K562 (cell line): ENCODE data around the gene HSPA6. TPM values are rescaled to one million over a fixed set of nuclear protein-coding genes. Genes with fewer than 3 reads are reported as not detected.
"Not testable (repeated sequence)": the region's sequence is repeated elsewhere in the genome, so short reads cannot be mapped to it uniquely, and the experiment has no call there.

ENCODE experiments used
- ATAC-seq: fragments of 200-7000 bp; cut with Tn5 transposase; 3 replicates; pipeline ENCODE4 v1.9.1; 2020; ENCODE audit warnings: moderate library complexity
- BruUV-seq: library from RNA; stranded (reverse); fragments of 400-500 nt; replicated peaks from 2 replicates; lab custom pipeline; 2021; lab: Mats Ljungman, UMichigan
- CTCF ChIA-PET: fragments of 300-600 bp; formaldehyde crosslinking; extraction: SDS; loops from one replicate; lab custom pipeline; 2021; ENCODE audit warnings: low intra/inter-chr PET ratio; lab: Yijun Ruan, JAX
- POLR2A ChIA-PET: fragments of 300-600, 350-650 bp; sonication (Branson Sonifier 250); formaldehyde crosslinking; extraction: SDS; loops from one replicate; lab custom pipeline; 2021; ENCODE audit warnings: antibody characterized with exemption, inconsistent platforms; lab: Yijun Ruan, JAX
- DNase-seq, 4 experiments: peaks; one replicate each; pipeline versions ENCODE4 v3.0.0 to v3.0.0-alpha.2; 2011 to 2018; ENCODE audit warnings: low spot score in 3 of 4, mixed read lengths in 3 of 4; ENCODE audit errors: extremely low read depth in 1 of 4
- FAIRE-seq: peaks from 2 replicates; lab custom pipeline; 2011; peaks lifted over from hg19 to GRCh38; lab: Jason Lieb, UNC
- H2AFZ ChIP-seq: 2 replicates; pipeline ENCODE4 v1.6.0; 2011; ENCODE audit warnings: low read depth, low read length, control low read depth, inconsistent platforms
- H3K27ac ChIP-seq: fragments of 200-600 bp; 3 replicates; pipeline ENCODE4 v1.8.0; 2011; ENCODE audit warnings: low read depth, mild to moderate bottlenecking, control low read depth, inconsistent platforms, low read length, moderate library complexity, mixed read lengths; ENCODE audit errors: extremely low read depth
- H3K27me3 ChIP-seq, 2 experiments: fragments of 300-600 bp in 1 of 2; 2 replicates in 1 of 2; 3 replicates in 1 of 2; pipeline versions ENCODE4 v1.6.0 to v1.8.0; 2011; ENCODE audit warnings: inconsistent platforms in 2 of 2, low read length in 2 of 2, mild to moderate bottlenecking in 1 of 2, mixed read lengths in 1 of 2, moderate library complexity in 1 of 2; ENCODE audit not compliant: control insufficient read depth in 2 of 2, insufficient read depth in 2 of 2
- H3K36me3 ChIP-seq: fragments of 300-600 bp; 3 replicates; pipeline ENCODE4 v1.8.0; 2011; ENCODE audit warnings: mild to moderate bottlenecking, low read length, inconsistent platforms; ENCODE audit not compliant: control insufficient read depth, insufficient read depth
- H3K4me1 ChIP-seq, 2 experiments: fragments of 200-600 bp in 1 of 2; replicated peaks in 1 of 2; 2 replicates in 1 of 2; 3 replicates in 1 of 2; pipeline versions ENCODE4 v1.5.1 to v1.8.0; 2011; ENCODE audit warnings: inconsistent platforms in 2 of 2, low read length in 2 of 2, mild to moderate bottlenecking in 1 of 2, mixed read lengths in 1 of 2, moderate library complexity in 1 of 2; ENCODE audit not compliant: control insufficient read depth in 2 of 2, insufficient read depth in 2 of 2
- H3K4me2 ChIP-seq: 2 replicates; pipeline ENCODE4 v1.6.1; 2011; ENCODE audit warnings: low read length, control low read depth, inconsistent platforms, mixed read lengths; ENCODE audit not compliant: insufficient read depth
- H3K4me3 ChIP-seq: fragments of 200-600 bp; sonication (generic), shearing (Covaris generic); 2 replicates; pipeline ENCODE4 v1.5.1; 2016; ENCODE audit warnings: control low read depth, inconsistent platforms
- H3K79me2 ChIP-seq: fragments of 200-600 bp; 3 replicates; pipeline ENCODE4 v1.8.0; 2011; ENCODE audit warnings: low read length, inconsistent platforms; ENCODE audit not compliant: control insufficient read depth, insufficient read depth
- H3K9ac ChIP-seq, 2 experiments: 2 replicates each; pipeline versions ENCODE4 v1.6.0 to v1.6.1; 2011; ENCODE audit warnings: low read depth in 2 of 2, low read length in 2 of 2, control low read depth in 1 of 2, inconsistent platforms in 1 of 2, mild to moderate bottlenecking in 1 of 2, mixed read lengths in 1 of 2; ENCODE audit not compliant: insufficient read depth in 1 of 2
- H3K9me1 ChIP-seq: one replicate; pipeline ENCODE4 v1.6.0; 2011; ENCODE audit warnings: inconsistent platforms, mild to moderate bottlenecking, low read length, moderate library complexity; ENCODE audit not compliant: control insufficient read depth, insufficient read depth
- H3K9me3 ChIP-seq: replicated peaks from 2 replicates; pipeline ENCODE4 v1.5.1; 2011; ENCODE audit warnings: low read depth, low read length, inconsistent platforms; ENCODE audit not compliant: control insufficient read depth, insufficient read depth
- H4K20me1 ChIP-seq: replicated peaks from 2 replicates; pipeline ENCODE4 v1.6.1; 2011; ENCODE audit warnings: low read length, inconsistent platforms, mixed read lengths; ENCODE audit not compliant: control insufficient read depth, insufficient read depth
- ARNT ChIP-seq, 2 experiments: fragments of 450-650 bp; IDR thresholded peaks; 2 replicates each; pipeline ENCODE4 v1.6.1; 2016; ENCODE audit warnings: mild to moderate bottlenecking in 1 of 2
- CBX3 ChIP-seq, 2 experiments: IDR thresholded peaks; 1 replicate in 1 of 2; 2 replicates in 1 of 2; pipeline ENCODE4 v1.6.1; 2012; ENCODE audit warnings: inconsistent platforms in 2 of 2, low read length in 2 of 2, borderline replicate concordance in 1 of 2, control low read depth in 1 of 2
- CC2D1A ChIP-seq: fragments of 450-650 bp; IDR thresholded peaks from 2 replicates; pipeline ENCODE4 v1.6.1; 2017; ENCODE audit warnings: mild to moderate bottlenecking
- CREM ChIP-seq: IDR thresholded peaks from 2 replicates; pipeline ENCODE4 v1.6.1; 2014; ENCODE audit warnings: antibody characterized with exemption, low read depth
- HEY1 ChIP-seq: fragments of 250-450 bp; sonication (Bioruptor Pico); IDR thresholded peaks from 2 replicates; pipeline ENCODE4 v1.5.0; 2020; ENCODE audit warnings: mild to moderate bottlenecking, moderate library complexity, borderline replicate concordance
- HLTF ChIP-seq: fragments of 450-650 bp; IDR thresholded peaks from 2 replicates; pipeline ENCODE4 v1.6.1; 2016
- HNRNPLL ChIP-seq: fragments of 200-400 bp; formaldehyde crosslinking; IDR thresholded peaks from 2 replicates; pipeline ENCODE4 v1.6.1; 2017; ENCODE audit warnings: low read length, low read depth, mild to moderate bottlenecking; ENCODE audit not compliant: poor library complexity, severe bottlenecking
- MEF2D ChIP-seq: conservative IDR thresholded peaks from 2 replicates; pipeline ENCODE4 v1.6.1; 2016; ENCODE audit warnings: low read depth, missing genetic modification characterization, missing compliant biosample characterization
- NFRKB ChIP-seq: fragments of 450-650 bp; IDR thresholded peaks from 2 replicates; pipeline ENCODE4 v1.6.1; 2016; ENCODE audit warnings: low read depth
- PHB2 ChIP-seq: fragments of 450-650 bp; IDR thresholded peaks from 2 replicates; pipeline ENCODE4 v1.6.1; 2017; ENCODE audit warnings: low read depth
- POLR3G ChIP-seq: IDR thresholded peaks from 2 replicates; pipeline ENCODE4 v1.6.1; 2011; ENCODE audit not compliant: insufficient read length, insufficient replicate concordance; ENCODE audit errors: extremely low read depth
- RBFOX2 ChIP-seq: fragments of 200-400 bp; formaldehyde crosslinking; IDR thresholded peaks from 2 replicates; pipeline ENCODE4 v1.6.1; 2017; ENCODE audit warnings: low read depth, mild to moderate bottlenecking, low read length, moderate library complexity
- SMAD4 ChIP-seq: fragments of 250-450 bp; sonication (Bioruptor Pico); conservative IDR thresholded peaks from 2 replicates; pipeline ENCODE4 v1.8.0; 2021; ENCODE audit warnings: inconsistent platforms, mild to moderate bottlenecking, moderate library complexity
- ZBTB43 ChIP-seq: sonication (generic); formaldehyde crosslinking; IDR thresholded peaks from 2 replicates; pipeline ENCODE4 v1.8.0; 2023; ENCODE audit warnings: mild to moderate bottlenecking, missing genetic modification reagents
- WGBS: fragments of 100-300 bp; shearing (Covaris generic); methylation state at CpG from one replicate; pipeline ENCODE4 v1.1.6; 2016; ENCODE audit warnings: low coverage, mixed read lengths; ENCODE audit not compliant: insufficient coverage; ENCODE audit errors: missing lambda C conversion rate; 5-methylcytosine and 5-hydroxymethylcytosine counted together
- in situ Hi-C: fragments of 300-500 bp; cut with MboI; formaldehyde crosslinking; loops from 4 replicates; pipeline ENCODE4 v1.15.0; 2018; ENCODE audit warnings: inconsistent platforms, mixed read lengths
- intact Hi-C: fragments of 100-400 bp; cut with micrococcal nuclease; formaldehyde crosslinking; loops from 2 replicates; pipeline ENCODE4 v1.14.2; 2022
- polyA plus RNA-seq, 8 experiments: library from polyadenylated mRNA; depleted of rRNA in 4 of 8; stranded (reverse) in 5 of 8; unstranded in 3 of 8; fragments of >200 nt; fragmentation: Nextera tagmentation in 2 of 8; fragmentation: Illumina TruSeq in 1 of 8; extraction: Ambion mirVana in 2 of 8; extraction: Trizol in 1 of 8; gene quantifications; 2 replicates each; pipeline versions ENCODE4 v1.2.1 to v1.2.3, GENCODE V29; 2011 to 2014; ENCODE audit warnings: inconsistent platforms in 1 of 8, missing spikeins in 1 of 8
- total RNA-seq, 7 experiments: library from RNA; depleted of rRNA in 6 of 7; stranded (reverse); fragments of >200 nt in 6 of 7; fragmentation: Illumina TruSeq in 2 of 7; extraction: Trizol in 2 of 7; gene quantifications; 2 replicates each; pipeline versions ENCODE4 v1.2.1 to v1.2.3, GENCODE V29; 2011 to 2021; ENCODE audit warnings: low replicate concordance in 1 of 7
- TF ChIP-seq, protein P1 (sequence below): fragments of 200-800 bp; sonication (Bioruptor generic); IDR thresholded peaks from 2 replicates; pipeline ENCODE4 v1.6.1; 2017; ENCODE audit warnings: missing genetic modification characterization, missing compliant biosample characterization
- TF ChIP-seq, protein P2 (sequence below), 3 experiments: IDR thresholded peaks in 2 of 3; conservative IDR thresholded peaks in 1 of 3; 2 replicates each; pipeline ENCODE4 v1.5.1; 2011 to 2012; ENCODE audit warnings: low read length in 3 of 3, mild to moderate bottlenecking in 3 of 3, control low read depth in 2 of 3, improper control_type of control experiment in 1 of 3, inconsistent platforms in 1 of 3, low read depth in 1 of 3, mixed read lengths in 1 of 3, moderate library complexity in 1 of 3; ENCODE audit not compliant: insufficient read depth in 2 of 3

Gene HSPA6
- total and polyA plus RNA-seq, 9 of the 15 experiments (the other 6 are each of a cell fraction or from before 2014, with no cell fraction given), result 0.15 to 10.0 (median 2.4) TPM

DNA sequence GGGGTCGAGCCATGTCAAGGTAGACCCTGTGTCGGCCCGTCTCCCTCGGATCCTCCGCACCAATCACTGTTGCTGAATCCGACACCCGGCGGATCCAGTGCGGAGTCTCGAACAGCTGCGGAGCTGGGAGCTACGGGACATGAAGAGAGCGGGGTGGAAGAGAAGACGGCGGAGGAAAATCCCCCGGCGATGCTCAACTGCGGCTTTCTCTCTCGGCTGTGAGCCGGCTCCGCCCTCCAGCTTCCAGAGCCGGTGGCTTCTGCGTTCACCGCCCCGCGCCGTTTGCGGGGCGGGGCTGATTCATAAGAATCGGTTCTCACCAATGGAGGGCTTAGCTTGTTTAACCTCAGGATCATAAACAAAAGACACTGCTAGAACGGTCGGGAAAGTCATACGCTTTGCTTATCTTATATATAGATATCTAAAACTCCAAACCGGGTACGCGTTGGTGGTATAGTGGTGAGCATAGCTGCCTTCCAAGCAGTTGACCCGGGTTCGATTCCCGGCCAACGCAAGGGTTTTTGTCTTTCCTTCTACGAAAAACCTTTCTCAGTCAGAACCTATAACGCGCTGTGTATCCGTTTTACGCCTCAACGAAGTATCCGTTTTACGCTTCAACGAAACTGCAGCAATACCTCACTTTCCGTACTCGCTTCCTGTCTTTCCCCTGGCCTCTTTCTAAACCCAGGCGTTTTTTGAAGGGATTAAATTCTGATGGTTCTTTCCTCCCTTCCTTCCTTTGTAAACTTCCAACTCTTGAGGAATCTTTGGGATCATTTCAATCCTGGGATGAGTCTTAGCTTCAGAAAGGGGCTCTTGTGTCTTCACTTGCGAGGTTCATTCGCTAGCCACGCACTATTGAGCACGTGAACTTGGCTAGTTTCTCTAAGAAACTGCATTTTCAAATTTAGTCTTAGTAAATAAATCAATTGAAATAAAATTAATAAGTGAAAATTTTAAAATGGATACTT is 6.6 kb downstream of the HSPA6 start:
- Histone ChIP-seq H3K4me3 (peak overlapping the region; percentile 66), H2AFZ (peak overlapping the region; percentile 94), H3K4me2 (peak overlapping the region; percentile 78), H3K9ac (peak overlapping the region; percentile 87 to 89), H3K27ac (peak overlapping the region; percentile 91)
- H4K20me1 ChIP-seq, CTCF ChIA-PET, H3K36me3 ChIP-seq, H3K9me1 ChIP-seq, H3K4me1 ChIP-seq, H3K9me3 ChIP-seq, H3K79me2 ChIP-seq, H3K27me3 ChIP-seq, in situ Hi-C loops: not testable (repeated sequence)
- FAIRE-seq, result peak; percentile 91
- under 1% methylated on average over 46 of the region's 56 CpGs for WGBS
- peak; percentile 72 to 95 (median 80) for DNase-seq
- TSS peak; percentile 98 for BruUV-seq
- POLR2A ChIA-PET, result interaction anchor here (0.9 to 1.1 kb wide), 2 partner anchors 9 to 26 kb away, joined by 3 read pairs; partner anchors contain the start of gene FCGR2A
- ATAC-seq, result peak; percentile 80
- intact Hi-C loops, result loop anchor here (1.0 kb wide), 1 partner anchor 9 kb away; no protein-coding TSS in a partner anchor
- TF ChIP-seq ARNT (IDR thresholded peaks at IDR 0.05) (peak; percentile 75 to 90), HLTF (peak; percentile 96), RBFOX2 (peak; percentile 74), NFRKB (peak; percentile 86; the same call in 1 of the 2 replicates), PHB2 (peak; percentile 36; the same call in 1 of the 2 replicates), SMAD4 (CRISPR knock-in tag) (peak; percentile 34; the same call in 1 of the 2 replicates), CBX3 (IDR thresholded peaks at IDR 0.05; ENCODE audit: borderline replicate concordance in 1 of 2, low read length in 2 of 2) (peak in 1 of 2 experiments; percentile 60; a peak in 1 of 3 replicates), MEF2D (tag) (0 out of 2 replicates have a peak, but pooled peaks have one; percentile 32), HNRNPLL (peak; percentile 88), HEY1 (CRISPR knock-in tag) (peak; percentile 62; the same call in 1 of the 2 replicates), ZBTB43 (CRISPR knock-in tag) (peak; percentile 56; the same call in 1 of the 2 replicates), CREM (peak; percentile 70), CC2D1A (0 out of 2 replicates have a peak, but pooled peaks have one; percentile 46), POLR3G (peak; percentile 92)
- TF ChIP-seq, protein P1, sequence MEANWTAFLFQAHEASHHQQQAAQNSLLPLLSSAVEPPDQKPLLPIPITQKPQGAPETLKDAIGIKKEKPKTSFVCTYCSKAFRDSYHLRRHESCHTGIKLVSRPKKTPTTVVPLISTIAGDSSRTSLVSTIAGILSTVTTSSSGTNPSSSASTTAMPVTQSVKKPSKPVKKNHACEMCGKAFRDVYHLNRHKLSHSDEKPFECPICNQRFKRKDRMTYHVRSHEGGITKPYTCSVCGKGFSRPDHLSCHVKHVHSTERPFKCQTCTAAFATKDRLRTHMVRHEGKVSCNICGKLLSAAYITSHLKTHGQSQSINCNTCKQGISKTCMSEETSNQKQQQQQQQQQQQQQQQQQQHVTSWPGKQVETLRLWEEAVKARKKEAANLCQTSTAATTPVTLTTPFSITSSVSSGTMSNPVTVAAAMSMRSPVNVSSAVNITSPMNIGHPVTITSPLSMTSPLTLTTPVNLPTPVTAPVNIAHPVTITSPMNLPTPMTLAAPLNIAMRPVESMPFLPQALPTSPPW, result peak; percentile 66
- TF ChIP-seq, protein P2, sequence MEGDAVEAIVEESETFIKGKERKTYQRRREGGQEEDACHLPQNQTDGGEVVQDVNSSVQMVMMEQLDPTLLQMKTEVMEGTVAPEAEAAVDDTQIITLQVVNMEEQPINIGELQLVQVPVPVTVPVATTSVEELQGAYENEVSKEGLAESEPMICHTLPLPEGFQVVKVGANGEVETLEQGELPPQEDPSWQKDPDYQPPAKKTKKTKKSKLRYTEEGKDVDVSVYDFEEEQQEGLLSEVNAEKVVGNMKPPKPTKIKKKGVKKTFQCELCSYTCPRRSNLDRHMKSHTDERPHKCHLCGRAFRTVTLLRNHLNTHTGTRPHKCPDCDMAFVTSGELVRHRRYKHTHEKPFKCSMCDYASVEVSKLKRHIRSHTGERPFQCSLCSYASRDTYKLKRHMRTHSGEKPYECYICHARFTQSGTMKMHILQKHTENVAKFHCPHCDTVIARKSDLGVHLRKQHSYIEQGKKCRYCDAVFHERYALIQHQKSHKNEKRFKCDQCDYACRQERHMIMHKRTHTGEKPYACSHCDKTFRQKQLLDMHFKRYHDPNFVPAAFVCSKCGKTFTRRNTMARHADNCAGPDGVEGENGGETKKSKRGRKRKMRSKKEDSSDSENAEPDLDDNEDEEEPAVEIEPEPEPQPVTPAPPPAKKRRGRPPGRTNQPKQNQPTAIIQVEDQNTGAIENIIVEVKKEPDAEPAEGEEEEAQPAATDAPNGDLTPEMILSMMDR (IDR thresholded peaks at IDR 0.05 in 2 of 3, conservative IDR thresholded peaks at IDR 0.05 in 1 of 3; ENCODE audit: insufficient read depth in 2 of 3, low read depth in 1 of 3, low read length in 3 of 3), result peak in 1 of 3 experiments; percentile 0; a peak in 1 of 6 replicates
